Measurements from ENCODE around the gene SMPD1.

The SMPD1 gene

DNA sequence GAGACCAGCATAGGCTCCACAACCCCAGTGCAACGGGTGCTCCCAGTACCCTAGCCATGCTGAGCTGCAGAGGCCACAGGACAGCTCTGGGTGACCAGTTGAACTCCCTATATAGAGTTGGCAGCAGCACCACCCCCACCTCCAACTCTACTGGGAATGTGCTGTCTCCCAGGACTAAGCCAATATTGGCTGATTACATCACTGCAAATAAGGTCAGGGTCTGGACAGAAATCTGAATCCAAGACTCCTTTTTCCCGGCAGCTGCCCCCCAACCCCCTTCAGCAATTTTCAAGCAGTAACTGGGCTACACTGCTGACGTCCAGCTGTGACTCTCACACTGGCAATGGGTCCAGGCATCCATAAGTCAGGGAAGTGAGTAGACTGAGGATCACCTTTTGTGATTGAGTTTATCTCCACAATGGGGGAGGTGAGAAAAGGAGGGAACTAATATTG, 50.7 kb downstream of the SMPD1 start, which contains the start of gene HPX:
HPX (minus strand) TSS at position 82 of the 453 bp plus-strand sequence; CDS start at position 58, 24 bp downstream.
- no peak within 1 kb of the TSS for H3K4me2 ChIP-seq (ENCODE audit: low read depth, low read length)
- H3K27me3 ChIP-seq (replicated peaks; ENCODE audit: insufficient read depth, low read length): no peaks in the 10 kb centered on the region
- H3K27ac ChIP-seq (ENCODE audit: low read length): no peak within 1 kb of the TSS
- no peak for DNase-seq
- no peak within 1 kb of the TSS for H3K4me3 ChIP-seq (ENCODE audit: low read length)
- H2AFZ ChIP-seq (ENCODE audit: low read length): no peak within 1 kb of the TSS
- H3K9ac ChIP-seq (ENCODE audit: low read length): no peak within 1 kb of the TSS
- no peaks in the 10 kb centered on the region for H3K79me2 ChIP-seq (ENCODE audit: low read length)
- H4K20me1 ChIP-seq (ENCODE audit: insufficient read depth, low read length): no peaks in the 10 kb centered on the region
- TF ChIP-seq, protein P1, sequence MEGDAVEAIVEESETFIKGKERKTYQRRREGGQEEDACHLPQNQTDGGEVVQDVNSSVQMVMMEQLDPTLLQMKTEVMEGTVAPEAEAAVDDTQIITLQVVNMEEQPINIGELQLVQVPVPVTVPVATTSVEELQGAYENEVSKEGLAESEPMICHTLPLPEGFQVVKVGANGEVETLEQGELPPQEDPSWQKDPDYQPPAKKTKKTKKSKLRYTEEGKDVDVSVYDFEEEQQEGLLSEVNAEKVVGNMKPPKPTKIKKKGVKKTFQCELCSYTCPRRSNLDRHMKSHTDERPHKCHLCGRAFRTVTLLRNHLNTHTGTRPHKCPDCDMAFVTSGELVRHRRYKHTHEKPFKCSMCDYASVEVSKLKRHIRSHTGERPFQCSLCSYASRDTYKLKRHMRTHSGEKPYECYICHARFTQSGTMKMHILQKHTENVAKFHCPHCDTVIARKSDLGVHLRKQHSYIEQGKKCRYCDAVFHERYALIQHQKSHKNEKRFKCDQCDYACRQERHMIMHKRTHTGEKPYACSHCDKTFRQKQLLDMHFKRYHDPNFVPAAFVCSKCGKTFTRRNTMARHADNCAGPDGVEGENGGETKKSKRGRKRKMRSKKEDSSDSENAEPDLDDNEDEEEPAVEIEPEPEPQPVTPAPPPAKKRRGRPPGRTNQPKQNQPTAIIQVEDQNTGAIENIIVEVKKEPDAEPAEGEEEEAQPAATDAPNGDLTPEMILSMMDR (IDR thresholded peaks at IDR 0.05; ENCODE audit: low read length): no peak
- TF ChIP-seq EZH2phosphoT487 (IDR thresholded peaks at IDR 0.05; ENCODE audit: low read length) (no peak), EZH2 (optimal IDR thresholded peaks at IDR 0.05; ENCODE audit: low read depth, low read length) (no peak)
- H3K4me1 ChIP-seq (ENCODE audit: low read length): no peaks in the 10 kb centered on the region
- H3K36me3 ChIP-seq (replicated peaks; ENCODE audit: insufficient read depth, low read length): no peaks in the 10 kb centered on the region
- no peaks in the 10 kb centered on the region for H3K9me3 ChIP-seq (replicated peaks; ENCODE audit: insufficient read depth, low read length)
- H3K9me2 ChIP-seq (replicated peaks; ENCODE audit: insufficient read depth, low read length): no peaks in the 10 kb centered on the region
- no peaks in the 10 kb centered on the region for H3F3A ChIP-seq (ENCODE audit: insufficient read depth, low read length)

DNA sequence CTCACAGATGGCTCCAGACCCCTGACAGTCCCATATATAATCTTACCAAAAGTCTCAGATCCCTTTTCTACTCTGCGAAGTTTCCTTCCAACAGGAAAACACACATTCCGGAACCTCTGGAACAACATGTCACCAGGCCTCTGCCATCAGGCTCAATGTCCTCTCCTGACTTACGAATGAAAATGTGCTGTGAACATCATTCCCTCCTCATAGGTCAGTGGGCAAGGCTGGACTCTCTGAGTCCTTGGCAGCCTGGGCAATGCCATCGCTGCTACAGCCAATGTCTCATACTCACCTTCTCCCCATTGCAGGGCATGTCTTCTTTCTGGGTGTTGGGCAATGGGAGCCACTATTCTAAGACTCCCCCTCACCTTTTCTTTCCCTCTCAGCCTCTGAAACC, 52.2 kb downstream of the SMPD1 start:
- no peak overlapping the region for H3K9ac ChIP-seq (ENCODE audit: low read length)
- DNase-seq: no peak
- no peak overlapping the region for H3K27ac ChIP-seq (ENCODE audit: low read length)
- no peak overlapping the region for H3K4me3 ChIP-seq (ENCODE audit: low read length)
- H3K9me2 ChIP-seq (replicated peaks; ENCODE audit: insufficient read depth, low read length): no peaks in the 10 kb centered on the region
- no peaks in the 10 kb centered on the region for H3K27me3 ChIP-seq (replicated peaks; ENCODE audit: insufficient read depth, low read length)
- no peak for TF ChIP-seq EZH2phosphoT487 (IDR thresholded peaks at IDR 0.05; ENCODE audit: low read length)
- TF ChIP-seq, protein P1 (IDR thresholded peaks at IDR 0.05; ENCODE audit: low read length): no peak
- TF ChIP-seq EZH2 (optimal IDR thresholded peaks at IDR 0.05; ENCODE audit: low read depth, low read length): no peak
- H3K36me3 ChIP-seq (replicated peaks; ENCODE audit: insufficient read depth, low read length): no peaks in the 10 kb centered on the region
- no peaks in the 10 kb centered on the region for H3K9me3 ChIP-seq (replicated peaks; ENCODE audit: insufficient read depth, low read length)
- H3K79me2 ChIP-seq (ENCODE audit: low read length): no peaks in the 10 kb centered on the region
- no peak overlapping the region for H2AFZ ChIP-seq (ENCODE audit: low read length)
- no peaks in the 10 kb centered on the region for H3K4me1 ChIP-seq (ENCODE audit: low read length)
- no peaks in the 10 kb centered on the region for H3F3A ChIP-seq (ENCODE audit: insufficient read depth, low read length)
- H4K20me1 ChIP-seq (ENCODE audit: insufficient read depth, low read length): no peaks in the 10 kb centered on the region
- H3K4me2 ChIP-seq (ENCODE audit: low read depth, low read length): no peak overlapping the region

DNA sequence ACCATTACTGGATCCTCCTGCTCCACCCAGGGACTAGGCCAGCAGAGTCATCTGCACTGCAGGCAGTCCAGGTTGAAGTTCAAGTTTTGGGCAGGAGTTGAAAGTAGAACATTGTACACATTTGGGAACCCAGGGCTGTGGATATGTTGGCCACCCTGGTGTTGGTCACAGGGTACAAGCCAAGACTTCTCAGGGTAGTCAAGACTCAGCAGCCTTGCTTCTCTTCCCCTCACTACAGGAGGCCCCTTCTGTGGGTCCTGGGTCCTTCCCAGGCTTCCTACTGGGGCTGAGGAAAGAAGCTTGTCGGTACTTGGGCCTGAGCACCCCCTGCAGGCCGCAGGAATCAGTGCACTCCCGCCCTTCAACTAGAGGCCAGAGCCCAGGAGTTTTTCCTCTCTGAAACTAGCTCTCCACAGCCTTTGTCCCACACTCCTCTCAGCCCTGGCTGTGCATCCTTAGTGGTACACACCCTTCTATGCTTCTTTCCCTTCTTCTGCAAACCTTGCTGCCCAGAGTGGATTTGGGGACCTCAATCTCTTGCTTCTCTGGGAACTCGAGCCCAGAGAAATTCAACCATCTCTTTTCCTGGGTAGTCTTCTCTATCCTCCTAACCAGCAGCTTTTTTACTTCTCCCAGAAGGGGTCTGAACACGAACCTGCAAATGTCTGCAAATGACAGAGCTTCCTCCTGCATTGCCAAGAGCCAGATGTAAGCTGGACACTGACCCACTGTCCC, 53.2 kb downstream of the SMPD1 start:
- no peaks in the 10 kb centered on the region for H3K27me3 ChIP-seq (replicated peaks; ENCODE audit: insufficient read depth, low read length)
- H2AFZ ChIP-seq (ENCODE audit: low read length): no peak overlapping the region
- H3K36me3 ChIP-seq (replicated peaks; ENCODE audit: insufficient read depth, low read length): no peaks in the 10 kb centered on the region
- no peak for TF ChIP-seq EZH2phosphoT487 (IDR thresholded peaks at IDR 0.05; ENCODE audit: low read length)
- TF ChIP-seq, protein P1 (IDR thresholded peaks at IDR 0.05; ENCODE audit: low read length): peak; percentile 84
- no peaks in the 10 kb centered on the region for H3K9me2 ChIP-seq (replicated peaks; ENCODE audit: insufficient read depth, low read length)
- H3K79me2 ChIP-seq (ENCODE audit: low read length): no peaks in the 10 kb centered on the region
- no peaks in the 10 kb centered on the region for H3K9me3 ChIP-seq (replicated peaks; ENCODE audit: insufficient read depth, low read length)
- no peaks in the 10 kb centered on the region for H4K20me1 ChIP-seq (ENCODE audit: insufficient read depth, low read length)
- no peak overlapping the region for H3K9ac ChIP-seq (ENCODE audit: low read length)
- H3K4me3 ChIP-seq (ENCODE audit: low read length): no peak overlapping the region
- no peaks in the 10 kb centered on the region for H3F3A ChIP-seq (ENCODE audit: insufficient read depth, low read length)
- no peak overlapping the region for H3K27ac ChIP-seq (ENCODE audit: low read length)
- H3K4me2 ChIP-seq (ENCODE audit: low read depth, low read length): no peak overlapping the region
- no peaks in the 10 kb centered on the region for H3K4me1 ChIP-seq (ENCODE audit: low read length)
- peak; percentile 44 for DNase-seq
